HepG2 (cell line): Measurements from ENCODE around the gene IL1RAP.

Experiments used
- ATF2 ChIP-seq: sonication (generic); formaldehyde crosslinking; IDR thresholded peaks from 2 replicates; pipeline ENCODE4 v1.4.0; 2020; ENCODE audit warnings: missing genetic modification reagents
- PATZ1 ChIP-seq: sonication (generic); formaldehyde crosslinking; IDR thresholded peaks from 2 replicates; pipeline ENCODE4 v1.4.0; 2020; ENCODE audit warnings: missing genetic modification reagents
- RFX5 ChIP-seq: IDR thresholded peaks from 2 replicates; pipeline ENCODE4 v1.6.1; 2011; ENCODE audit warnings: low read depth, low read length, improper control_type of control experiment
- ZSCAN29 ChIP-seq: sonication (generic); formaldehyde crosslinking; conservative IDR thresholded peaks from 2 replicates; pipeline ENCODE4 v1.4.0; 2020; ENCODE audit warnings: mild to moderate bottlenecking, missing genetic modification reagents

DNA sequence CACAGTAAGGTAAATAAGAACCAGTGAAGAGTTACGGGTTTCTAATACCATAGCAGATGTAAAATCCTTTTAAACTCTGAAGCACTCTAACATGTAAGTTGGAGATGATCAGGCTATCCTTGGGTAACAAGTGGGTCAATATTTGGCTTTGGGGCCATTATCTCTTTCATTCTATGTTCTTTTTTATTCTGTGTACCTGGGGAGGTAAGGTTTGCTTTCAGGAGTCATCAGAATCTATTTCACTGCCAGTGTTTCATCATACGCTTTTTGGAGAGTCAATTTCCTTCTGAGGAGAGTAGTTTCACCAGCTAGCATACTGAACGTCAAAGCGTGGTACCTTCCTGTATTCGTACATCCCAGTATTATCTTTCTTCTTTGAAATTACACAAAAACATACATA, 182.1 kb downstream of the IL1RAP start:
- TF ChIP-seq PATZ1 (CRISPR knock-in tag) (no peak), ZSCAN29 (CRISPR knock-in tag) (no peak), RFX5 (no peak), ATF2 (CRISPR knock-in tag) (no peak)
